Lung (tissue), 12 donors: ENCODE results near the gene C19orf47. TPM values are rescaled to one million over a fixed set of nuclear protein-coding genes. Genes with fewer than 3 reads are reported as not detected.

Experiments
- ATAC-seq: fragments of 200-7000 bp; cut with Tn5 transposase; one replicate; pipeline ENCODE4 v1.9.1; 2020; ENCODE audit warnings: moderate number of reproducible peaks; ENCODE audit not compliant: insufficient read depth, low FRiP score
- DNase-seq, 3 donors: peaks; one replicate each; pipeline ENCODE4 v3.0.0-alpha.2; 2013 to 2017
- H3K27ac ChIP-seq, 2 donors: one replicate each; pipeline ENCODE4 v1.5.1; 2013; ENCODE audit warnings: mild to moderate bottlenecking in 2 of 2, moderate library complexity in 2 of 2, control low read depth in 1 of 2, inconsistent platforms in 1 of 2, low read depth in 1 of 2, low read length in 1 of 2
- H3K27me3 ChIP-seq, 3 donors: one replicate each; pipeline ENCODE4 v1.5.1; 2013; ENCODE audit warnings: low read length in 2 of 3; ENCODE audit not compliant: control insufficient read depth in 3 of 3, insufficient read depth in 3 of 3
- H3K36me3 ChIP-seq, 4 donors: one replicate each; pipeline ENCODE4 v1.5.1; 2013; ENCODE audit warnings: low read length in 4 of 4, mild to moderate bottlenecking in 1 of 4, moderate library complexity in 1 of 4; ENCODE audit not compliant: control insufficient read depth in 4 of 4, insufficient read depth in 4 of 4
- H3K4me1 ChIP-seq, 5 donors: one replicate each; pipeline ENCODE4 v1.5.1; 2013; ENCODE audit warnings: low read length in 5 of 5, mild to moderate bottlenecking in 2 of 5, moderate library complexity in 1 of 5; ENCODE audit not compliant: control insufficient read depth in 5 of 5, insufficient read depth in 5 of 5
- H3K4me3 ChIP-seq: one replicate; pipeline ENCODE4 v1.5.1; 2013; ENCODE audit warnings: mild to moderate bottlenecking, control low read depth, moderate library complexity
- H3K9ac ChIP-seq, 2 donors: one replicate each; pipeline ENCODE4 v1.5.1; 2013; ENCODE audit warnings: low read length in 2 of 2, control low read depth in 1 of 2; ENCODE audit not compliant: insufficient read depth in 1 of 2
- H3K9me3 ChIP-seq, 4 donors: one replicate each; pipeline ENCODE4 v1.5.1; 2013; ENCODE audit warnings: low read length in 3 of 4, mild to moderate bottlenecking in 1 of 4, moderate library complexity in 1 of 4; ENCODE audit not compliant: control insufficient read depth in 4 of 4, insufficient read depth in 3 of 4
- WGBS, 2 donors: extraction: QIAGEN DNeasy Blood & Tissue Kit; methylation state at CpG; one replicate each; pipeline ENCODE4 v1.1.7; 2013; 5-methylcytosine and 5-hydroxymethylcytosine counted together
- polyA plus RNA-seq, 2 donors: library from polyadenylated mRNA; stranded (reverse); fragments of 200-250 nt; gene quantifications; one replicate each; pipeline ENCODE4 v1.2.1, GENCODE V29; 2013
- total RNA-seq, 2 donors: library from RNA; depleted of rRNA in 1 of 2; stranded (reverse); fragments of >200 nt in 1 of 2; gene quantifications; one replicate each; pipeline ENCODE4 v1.2.1, GENCODE V29; 2014 to 2021
- TF ChIP-seq, protein P1 (sequence below): IDR thresholded peaks from 2 replicates; pipeline ENCODE4 v1.5.1; 2012; ENCODE audit warnings: mild to moderate bottlenecking; ENCODE audit errors: control extremely low read depth, extremely low read depth
- donor health status: control.
- donor health status: control.
- donor health status: Bipolar disorder and iron deficiency.
- donor health status: healthy.
- donor health status: DM: yes; HTN: yes; CAD: no.

C19orf47 gene
- total and polyA plus RNA-seq, 4 donors, result 9.8 to 26.3 (median 14.9) TPM

DNA sequence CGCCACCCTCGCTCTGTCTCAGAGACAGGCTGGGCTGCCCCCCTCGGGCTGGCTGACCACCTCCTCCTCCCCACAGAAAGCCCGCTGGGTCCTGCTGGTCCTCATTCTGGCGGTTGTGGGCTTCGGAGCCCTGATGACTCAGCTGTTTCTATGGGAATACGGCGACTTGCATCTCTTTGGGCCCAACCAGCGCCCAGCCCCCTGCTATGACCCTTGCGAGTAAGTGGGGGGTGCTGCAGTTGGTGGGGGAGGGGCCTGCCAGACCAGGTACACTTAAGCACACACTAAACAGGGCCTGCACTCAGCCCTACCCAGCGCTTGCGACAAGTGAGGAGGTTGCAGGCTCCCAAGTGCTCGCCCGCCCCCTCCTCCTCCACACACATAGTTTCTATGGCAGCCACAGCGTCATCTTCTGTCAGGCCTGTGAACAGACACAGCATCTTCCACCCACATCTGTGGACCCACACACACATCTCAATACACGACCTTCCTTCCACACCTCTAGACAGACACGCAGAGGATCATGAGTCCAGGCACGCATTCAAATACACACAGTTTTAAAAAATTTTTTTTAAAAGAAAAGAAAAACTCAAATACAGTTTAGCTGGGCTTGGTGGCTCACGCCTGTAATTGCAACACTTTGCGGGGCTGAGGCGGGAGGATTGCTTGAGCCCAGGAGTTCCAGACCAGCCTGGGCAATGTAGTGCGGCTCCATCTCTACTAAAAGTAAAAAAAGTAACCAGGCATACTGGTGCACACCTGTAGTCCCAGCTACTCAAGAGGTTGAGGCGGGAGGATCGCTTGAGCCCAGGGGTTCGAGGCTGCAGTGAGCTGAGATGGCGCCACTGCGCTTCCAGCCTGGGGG is 18.7 kb upstream of the C19orf47 start:
- peaks cover 3 to 24% (median 16%) of the 10 kb centered on the region in 4 donors for H3K36me3 ChIP-seq
- no peak for ATAC-seq
- H3K9ac ChIP-seq, result peak overlapping the region in 1 of 2 donors; percentile 5
- peak overlapping the region in 1 of 2 donors; percentile 1 for H3K27ac ChIP-seq
- H3K27me3 ChIP-seq, result no peaks in the 10 kb centered on the region
- peaks cover 0 to 17% (median 4%) of the 10 kb centered on the region in 5 donors for H3K4me1 ChIP-seq
- no peaks in the 10 kb centered on the region for H3K9me3 ChIP-seq
- 73 to 77% methylated on average over 27 of the region's 27 CpGs for WGBS, 2 donors
- DNase-seq, result peak; percentile 56 to 79 (median 73)
- TF ChIP-seq, protein P1, sequence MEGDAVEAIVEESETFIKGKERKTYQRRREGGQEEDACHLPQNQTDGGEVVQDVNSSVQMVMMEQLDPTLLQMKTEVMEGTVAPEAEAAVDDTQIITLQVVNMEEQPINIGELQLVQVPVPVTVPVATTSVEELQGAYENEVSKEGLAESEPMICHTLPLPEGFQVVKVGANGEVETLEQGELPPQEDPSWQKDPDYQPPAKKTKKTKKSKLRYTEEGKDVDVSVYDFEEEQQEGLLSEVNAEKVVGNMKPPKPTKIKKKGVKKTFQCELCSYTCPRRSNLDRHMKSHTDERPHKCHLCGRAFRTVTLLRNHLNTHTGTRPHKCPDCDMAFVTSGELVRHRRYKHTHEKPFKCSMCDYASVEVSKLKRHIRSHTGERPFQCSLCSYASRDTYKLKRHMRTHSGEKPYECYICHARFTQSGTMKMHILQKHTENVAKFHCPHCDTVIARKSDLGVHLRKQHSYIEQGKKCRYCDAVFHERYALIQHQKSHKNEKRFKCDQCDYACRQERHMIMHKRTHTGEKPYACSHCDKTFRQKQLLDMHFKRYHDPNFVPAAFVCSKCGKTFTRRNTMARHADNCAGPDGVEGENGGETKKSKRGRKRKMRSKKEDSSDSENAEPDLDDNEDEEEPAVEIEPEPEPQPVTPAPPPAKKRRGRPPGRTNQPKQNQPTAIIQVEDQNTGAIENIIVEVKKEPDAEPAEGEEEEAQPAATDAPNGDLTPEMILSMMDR, result no peak
- H3K4me3 ChIP-seq, result no peak overlapping the region

DNA sequence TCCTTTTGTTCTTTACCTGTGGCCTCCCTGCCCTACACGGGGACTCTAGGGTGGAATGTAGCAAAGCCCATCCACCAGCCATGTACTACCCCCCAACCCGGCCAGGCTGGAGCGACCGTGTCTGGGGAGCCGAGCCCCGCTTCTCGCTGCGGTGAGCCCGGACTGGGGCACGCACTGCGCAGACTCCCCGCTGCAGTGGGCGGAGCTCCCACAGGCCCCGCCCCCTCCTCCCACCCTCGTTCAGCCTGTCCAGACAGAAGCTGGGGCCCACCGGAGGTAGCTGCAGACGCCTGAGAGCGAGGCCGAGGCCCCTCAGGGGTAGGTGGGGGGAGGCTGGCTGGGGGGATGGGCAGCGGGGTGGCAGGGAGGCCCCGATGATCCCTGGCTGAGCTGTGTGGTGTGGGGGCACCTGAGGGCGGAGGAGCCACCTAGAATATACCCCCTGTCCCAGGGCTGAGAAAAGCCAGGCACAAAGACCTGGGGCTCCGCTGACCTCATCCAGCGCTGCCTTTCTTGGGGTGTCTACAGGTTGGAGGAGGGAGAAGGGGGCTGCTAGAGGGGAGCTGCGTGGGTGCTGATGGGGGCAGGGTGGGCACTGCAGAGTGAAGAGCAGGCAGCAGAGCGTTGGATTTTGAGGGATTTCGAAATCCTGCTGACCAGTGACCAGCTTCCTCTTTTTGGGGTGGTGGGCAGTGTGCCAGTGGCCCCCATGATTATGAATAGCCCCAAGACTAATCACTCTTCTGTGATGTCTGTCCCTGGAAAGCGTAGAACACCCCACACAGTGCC is 17.6 kb upstream of the C19orf47 start:
- Histone ChIP-seq H3K9me3 (no peaks in the 10 kb centered on the region), H3K27me3 (no peaks in the 10 kb centered on the region), H3K9ac (peak overlapping the region; percentile 67 to 74), H3K27ac (peak overlapping the region in 1 of 2 donors; percentile 11), H3K4me1 (peaks cover 0 to 17% (median 4%) of the 10 kb centered on the region in 5 donors), H3K4me3 (peak overlapping the region; percentile 11), H3K36me3 (peaks cover 3 to 22% (median 10%) of the 10 kb centered on the region in 4 donors)
- TF ChIP-seq, protein P1, result no peak
- ATAC-seq (peak; percentile 82), DNase-seq (peak; percentile 88 to 94 (median 91))
- WGBS, 2 donors, result 14 to 33% methylated on average over 27 to 28 of the region's 28 CpGs

DNA sequence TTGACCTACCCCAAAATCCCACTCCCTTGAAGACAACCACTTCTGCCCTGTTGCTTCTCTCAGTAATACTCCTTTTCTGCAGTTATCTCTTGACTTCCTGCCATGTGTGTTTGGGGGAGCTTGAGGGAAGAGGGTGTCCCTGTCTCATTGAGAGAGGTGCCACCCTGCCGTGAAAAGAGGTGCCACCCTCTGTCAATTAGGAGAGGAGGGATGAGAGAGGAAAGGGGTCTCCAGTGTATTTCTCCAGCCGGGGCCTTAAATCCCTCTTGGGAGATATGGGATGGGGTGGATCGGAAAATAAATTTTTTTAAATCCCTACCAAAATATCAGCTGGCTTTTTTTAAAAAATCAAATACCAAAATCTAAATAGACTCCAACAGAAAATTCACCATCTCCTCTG is 16.8 kb upstream of the C19orf47 start:
- Histone ChIP-seq H3K9me3 (no peaks in the 10 kb centered on the region), H3K27ac (no peak overlapping the region), H3K9ac (peak overlapping the region in 1 of 2 donors; percentile 67), H3K4me1 (peaks cover 0 to 17% (median 4%) of the 10 kb centered on the region in 5 donors), H3K27me3 (no peaks in the 10 kb centered on the region), H3K36me3 (peaks cover 3 to 19% (median 6%) of the 10 kb centered on the region in 4 donors), H3K4me3 (no peak overlapping the region)
- no peak for DNase-seq
- 64 to 69% methylated on average over 3 of the region's 3 CpGs for WGBS, 2 donors
- no peak for ATAC-seq
- TF ChIP-seq, protein P1, result no peak
